Kidney (tissue), 14 donors: ENCODE data around the gene COL3A1. TPM values are rescaled to one million over a fixed set of nuclear protein-coding genes. Genes with fewer than 3 reads are reported as not detected.

Experiments
- DNase-seq, 5 donors: peaks; one replicate each; pipeline ENCODE4 v3.0.0-alpha.2; 2013 to 2020
- FAIRE-seq: peaks from 2 replicates; lab custom pipeline; 2012; peaks lifted over from hg19 to GRCh38; lab: Jason Lieb, UNC
- H3K27ac ChIP-seq, 2 donors: one replicate each; pipeline ENCODE4 v1.7.0; 2013; ENCODE audit warnings: low read depth in 2 of 2, low read length in 2 of 2, inconsistent platforms in 1 of 2
- H3K27me3 ChIP-seq: one replicate; pipeline ENCODE4 v1.7.1; 2013; ENCODE audit warnings: low read length, inconsistent platforms; ENCODE audit not compliant: control insufficient read depth, insufficient read depth
- H3K36me3 ChIP-seq, 3 donors: one replicate each; pipeline versions ENCODE4 v1.7.0 to v1.7.1; 2013; ENCODE audit warnings: low read length in 3 of 3, control low read depth in 1 of 3, inconsistent platforms in 1 of 3; ENCODE audit not compliant: insufficient read depth in 3 of 3, control insufficient read depth in 2 of 3
- H3K4me1 ChIP-seq, 3 donors: one replicate each; pipeline versions ENCODE4 v1.7.0 to v1.7.1; 2013; ENCODE audit warnings: low read length in 3 of 3, inconsistent platforms in 1 of 3, low read depth in 1 of 3; ENCODE audit not compliant: control insufficient read depth in 2 of 3, insufficient read depth in 2 of 3
- H3K4me3 ChIP-seq, 3 donors: one replicate each; pipeline versions ENCODE4 v1.7.0 to v1.8.1; 2013; ENCODE audit warnings: low read length in 3 of 3, control low read depth in 1 of 3, inconsistent platforms in 1 of 3
- H3K9ac ChIP-seq, 3 donors: one replicate each; pipeline versions ENCODE4 v1.7.0 to v1.7.1; 2013; ENCODE audit warnings: low read length in 3 of 3, control low read depth in 1 of 3, inconsistent platforms in 1 of 3
- H3K9me3 ChIP-seq, 3 donors: one replicate each; pipeline versions ENCODE4 v1.7.0 to v1.7.1; 2013; ENCODE audit warnings: low read length in 3 of 3, control low read depth in 1 of 3, inconsistent platforms in 1 of 3; ENCODE audit not compliant: control insufficient read depth in 2 of 3, insufficient read depth in 1 of 3
- CTCF ChIP-seq: IDR thresholded peaks from 3 replicates; pipeline ENCODE4 v1.5.1; 2012; ENCODE audit warnings: mild to moderate bottlenecking, moderate library complexity, borderline replicate concordance; ENCODE audit not compliant: insufficient read depth; ENCODE audit errors: extremely low read depth
- intact Hi-C: fragments of 100-400 bp; cut with DNase I; formaldehyde crosslinking; loops from one replicate; pipeline ENCODE4 v1.11.1; 2022
- microRNA-seq: library from miRNA; unstranded; fragments of <30 nt; microRNA quantifications from one replicate; pipeline ENCODE4 v1.2.0, GENCODE V29; 2020
- polyA plus RNA-seq: library from polyadenylated mRNA; stranded (reverse); fragments of 350-450 nt; fragmentation: Illumina TruSeq; extraction: RNeasy Lipid Tissue Mini Kit (QIAGEN cat#74804); gene quantifications from one replicate; pipeline ENCODE4 v1.2.3, GENCODE V29; 2014; ENCODE audit warnings: low read depth, low replicate concordance; ENCODE audit not compliant: insufficient read depth
- total RNA-seq: library from RNA; stranded (reverse); fragmentation: NEBNext Ultra II Directional; extraction: Animal tissue kit (Norgen Biotek cat#: 25700); gene quantifications from one replicate; pipeline ENCODE4 v1.2.1, GENCODE V29; 2021
- donor health status: control.
- donor health status: control.
- donor health status: control.
- donor health status: control.
- donor health status: control.
- donor health status: DM: yes; HTN: yes; CAD: no.
- donor health status: Normal renal cell carcinoma (clear cell type).

COL3A1 gene
- total and polyA plus RNA-seq, 2 donors from 2014 or later: 32.2 to 138 TPM

- TF ChIP-seq CTCF: no peak
- H3K36me3 ChIP-seq: peaks cover 0 to 3% (median 0%) of the 10 kb centered on the region in 3 donors
- H3K4me1 ChIP-seq: no peaks in the 10 kb centered on the region
- H3K27me3 ChIP-seq: no peaks in the 10 kb centered on the region
- H3K9me3 ChIP-seq: no peaks in the 10 kb centered on the region
- intact Hi-C loops: no loop called here
- DNase-seq: no peak
- no peak overlapping the region for H3K9ac ChIP-seq
- no peak overlapping the region for H3K4me3 ChIP-seq
- FAIRE-seq: no peak
- H3K27ac ChIP-seq: no peak overlapping the region
Measured at GRCh38 chr2:189057316-189057715, 83.1 kb downstream of the COL3A1 start.

- FAIRE-seq (no peak), DNase-seq (no peak)
- Histone ChIP-seq H3K9ac (no peak overlapping the region), H3K27ac (no peak overlapping the region), H3K36me3 (peaks cover 0 to 3% (median 0%) of the 10 kb centered on the region in 3 donors), H3K9me3 (no peaks in the 10 kb centered on the region), H3K27me3 (no peaks in the 10 kb centered on the region), H3K4me1 (no peaks in the 10 kb centered on the region), H3K4me3 (no peak overlapping the region)
- no peak for TF ChIP-seq CTCF
- intact Hi-C loops: no loop called here
Measured at GRCh38 chr2:189060096-189060642, 86.0 kb downstream of the COL3A1 start.

Small RNA genes lying within 50 kb of the gene (microRNA-seq; reads per million reads assigned to microRNA genes)
- not detected for gene MIR1245A
- gene MIR1245B: not detected
- gene MIR3606: not detected

Other genes with a start within 250 kb of the COL3A1 start
- 12.3 TPM for gene COL5A2, start 205.4 kb downstream of the COL3A1 start, total RNA-seq
- 3.6 TPM for gene COL5A2, start 205.4 kb downstream of the COL3A1 start, polyA plus RNA-seq